ENCODE results near the gene MC1R.

MC1R gene

DNA sequence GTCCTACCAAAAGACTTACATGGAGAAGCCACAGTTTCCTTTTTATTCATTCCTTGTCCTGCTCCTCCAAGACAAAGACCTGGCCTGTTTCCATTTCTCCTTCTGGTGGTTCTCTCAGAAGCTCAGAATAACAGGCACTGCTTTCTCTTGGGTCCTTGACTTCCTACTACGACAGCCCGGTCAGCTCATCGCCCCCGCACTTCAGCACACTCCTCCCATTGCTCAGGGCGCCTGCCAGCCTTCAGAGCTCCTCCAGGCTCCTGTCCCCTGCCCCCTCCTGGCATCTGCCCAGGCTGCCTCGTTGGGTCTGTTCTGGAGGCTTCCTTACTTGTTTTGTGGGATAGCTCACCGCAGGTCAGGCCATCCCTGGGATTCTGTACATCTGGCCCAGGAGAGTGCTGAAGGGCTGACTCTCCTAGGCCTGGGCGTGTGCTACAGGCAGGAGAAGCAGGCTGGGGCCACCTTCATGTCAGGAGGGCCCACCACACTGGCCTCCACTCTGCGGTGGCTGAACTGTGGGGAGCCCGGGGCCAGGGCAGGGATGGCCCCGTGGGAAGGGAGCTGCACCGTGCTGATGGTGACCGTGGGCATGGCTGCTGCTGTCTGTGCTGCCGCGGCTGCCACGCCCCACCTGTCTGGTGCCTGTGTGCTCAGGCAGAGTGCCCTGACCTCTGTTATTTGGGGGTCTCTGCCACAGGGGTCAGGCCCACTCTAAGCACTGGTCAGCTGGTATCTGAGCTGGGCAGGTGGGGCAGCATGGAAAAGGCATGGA, 27.6 kb upstream of the MC1R start:
- DNase-seq (ENCODE audit: low read depth), result no peak
- TF ChIP-seq, protein P1, sequence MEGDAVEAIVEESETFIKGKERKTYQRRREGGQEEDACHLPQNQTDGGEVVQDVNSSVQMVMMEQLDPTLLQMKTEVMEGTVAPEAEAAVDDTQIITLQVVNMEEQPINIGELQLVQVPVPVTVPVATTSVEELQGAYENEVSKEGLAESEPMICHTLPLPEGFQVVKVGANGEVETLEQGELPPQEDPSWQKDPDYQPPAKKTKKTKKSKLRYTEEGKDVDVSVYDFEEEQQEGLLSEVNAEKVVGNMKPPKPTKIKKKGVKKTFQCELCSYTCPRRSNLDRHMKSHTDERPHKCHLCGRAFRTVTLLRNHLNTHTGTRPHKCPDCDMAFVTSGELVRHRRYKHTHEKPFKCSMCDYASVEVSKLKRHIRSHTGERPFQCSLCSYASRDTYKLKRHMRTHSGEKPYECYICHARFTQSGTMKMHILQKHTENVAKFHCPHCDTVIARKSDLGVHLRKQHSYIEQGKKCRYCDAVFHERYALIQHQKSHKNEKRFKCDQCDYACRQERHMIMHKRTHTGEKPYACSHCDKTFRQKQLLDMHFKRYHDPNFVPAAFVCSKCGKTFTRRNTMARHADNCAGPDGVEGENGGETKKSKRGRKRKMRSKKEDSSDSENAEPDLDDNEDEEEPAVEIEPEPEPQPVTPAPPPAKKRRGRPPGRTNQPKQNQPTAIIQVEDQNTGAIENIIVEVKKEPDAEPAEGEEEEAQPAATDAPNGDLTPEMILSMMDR (conservative IDR thresholded peaks at IDR 0.05; ENCODE audit: low read length), result no peak
- no peak overlapping the region for H3K4me3 ChIP-seq (ENCODE audit: low read length)

DNA sequence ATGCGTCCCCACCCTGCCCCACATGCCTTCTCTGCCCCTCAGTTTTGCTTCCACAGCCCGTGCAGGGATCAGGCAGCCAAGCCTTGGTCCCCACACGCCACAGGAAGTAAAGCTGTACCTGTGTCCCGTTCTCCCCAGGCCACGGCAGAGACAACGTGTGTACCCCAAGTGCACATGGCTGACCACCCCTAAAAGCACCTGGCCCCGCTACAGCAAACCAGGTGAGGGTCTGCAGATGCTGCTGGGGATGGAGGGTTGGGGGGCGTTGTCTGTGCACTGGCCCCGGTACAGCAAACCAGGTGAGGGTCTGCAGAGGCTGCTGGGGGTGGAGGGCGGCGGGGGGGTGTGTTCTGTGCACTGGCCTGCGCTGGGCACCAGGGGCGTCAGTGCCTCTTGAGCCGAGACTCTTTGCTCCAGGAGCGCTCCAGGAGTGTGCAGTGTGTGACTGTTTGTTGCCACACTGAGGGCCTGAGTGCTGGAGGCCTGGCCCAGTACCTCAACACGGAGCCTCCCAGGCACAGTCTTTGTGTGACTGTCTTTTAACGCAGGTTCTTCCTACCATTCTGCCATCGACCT, 26.5 kb upstream of the MC1R start:
- no peak overlapping the region for H3K4me3 ChIP-seq (ENCODE audit: low read length)
- TF ChIP-seq, protein P1 (conservative IDR thresholded peaks at IDR 0.05; ENCODE audit: low read length), result no peak
- no peak for DNase-seq (ENCODE audit: low read depth)

DNA sequence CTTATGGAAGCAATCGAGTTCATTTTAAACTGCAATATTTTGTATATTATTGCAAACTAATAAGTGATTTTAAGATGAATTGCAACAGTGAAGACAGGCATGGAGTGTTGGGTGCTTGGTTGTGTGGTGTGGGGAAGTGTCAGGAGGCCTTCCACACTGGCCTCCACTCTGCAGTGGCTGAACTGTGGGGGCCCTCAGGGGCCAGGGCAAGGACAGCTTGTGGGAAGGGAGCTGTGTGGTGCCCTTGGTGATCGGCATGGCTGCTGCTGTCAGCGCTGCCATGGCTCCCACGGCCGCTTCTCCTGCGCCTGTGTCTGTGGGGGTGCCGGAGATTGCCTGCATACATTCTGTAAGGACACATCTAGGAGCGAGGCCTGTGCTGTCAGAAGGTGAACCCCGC, 26.0 kb upstream of the MC1R start:
- DNase-seq (ENCODE audit: low read depth), result no peak
- no peak overlapping the region for H3K4me3 ChIP-seq (ENCODE audit: low read length)
- TF ChIP-seq, protein P1 (conservative IDR thresholded peaks at IDR 0.05; ENCODE audit: low read length), result no peak

DNA sequence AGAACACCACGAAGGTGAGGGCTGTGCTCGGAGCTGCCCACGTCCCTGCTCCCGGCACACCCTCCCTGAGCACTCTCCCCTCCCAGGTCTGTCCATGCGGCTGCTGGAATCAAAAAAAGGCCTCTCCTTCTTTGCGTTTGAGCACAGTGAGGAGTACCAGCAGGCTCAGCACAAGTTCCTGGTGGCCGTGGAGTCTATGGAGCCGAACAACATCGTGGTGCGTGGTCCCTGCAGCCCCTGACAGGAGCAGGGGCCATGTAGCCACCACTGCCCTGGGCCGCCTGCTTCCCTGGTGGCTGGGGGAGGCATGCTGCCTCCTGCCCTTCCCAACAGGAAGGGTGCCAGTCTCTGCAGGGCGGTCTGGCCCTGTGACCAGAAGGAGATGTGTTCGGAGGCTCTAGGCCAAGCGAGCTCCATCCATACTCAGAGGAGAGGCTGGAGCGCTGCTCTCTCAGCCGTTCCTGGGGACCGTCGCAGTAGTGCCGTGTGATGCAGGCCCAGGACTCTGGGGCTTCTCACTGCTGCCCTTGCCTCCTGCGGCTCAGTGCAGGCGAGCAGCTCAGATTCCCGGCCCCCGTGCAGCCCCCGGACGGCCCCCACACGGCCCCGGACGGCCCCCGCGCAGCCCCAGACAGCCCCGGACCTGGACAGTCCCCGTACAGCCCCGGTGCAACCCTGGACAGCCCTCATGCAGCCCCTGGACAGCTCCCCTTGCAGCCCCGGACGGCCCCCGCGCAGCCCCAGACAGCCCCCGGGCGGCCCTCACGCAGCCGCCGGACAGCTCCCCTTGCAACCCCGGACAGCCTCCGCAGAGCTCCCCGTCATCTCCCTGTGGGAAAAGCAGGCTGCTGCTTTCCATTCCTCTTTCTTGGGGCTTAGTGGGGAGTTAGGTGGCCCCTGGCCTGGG, 24.8 kb upstream of the MC1R start:
- H3K4me3 ChIP-seq (ENCODE audit: low read length), result no peak overlapping the region
- TF ChIP-seq, protein P1 (conservative IDR thresholded peaks at IDR 0.05; ENCODE audit: low read length), result no peak
- no peak for DNase-seq (ENCODE audit: low read depth)

DNA sequence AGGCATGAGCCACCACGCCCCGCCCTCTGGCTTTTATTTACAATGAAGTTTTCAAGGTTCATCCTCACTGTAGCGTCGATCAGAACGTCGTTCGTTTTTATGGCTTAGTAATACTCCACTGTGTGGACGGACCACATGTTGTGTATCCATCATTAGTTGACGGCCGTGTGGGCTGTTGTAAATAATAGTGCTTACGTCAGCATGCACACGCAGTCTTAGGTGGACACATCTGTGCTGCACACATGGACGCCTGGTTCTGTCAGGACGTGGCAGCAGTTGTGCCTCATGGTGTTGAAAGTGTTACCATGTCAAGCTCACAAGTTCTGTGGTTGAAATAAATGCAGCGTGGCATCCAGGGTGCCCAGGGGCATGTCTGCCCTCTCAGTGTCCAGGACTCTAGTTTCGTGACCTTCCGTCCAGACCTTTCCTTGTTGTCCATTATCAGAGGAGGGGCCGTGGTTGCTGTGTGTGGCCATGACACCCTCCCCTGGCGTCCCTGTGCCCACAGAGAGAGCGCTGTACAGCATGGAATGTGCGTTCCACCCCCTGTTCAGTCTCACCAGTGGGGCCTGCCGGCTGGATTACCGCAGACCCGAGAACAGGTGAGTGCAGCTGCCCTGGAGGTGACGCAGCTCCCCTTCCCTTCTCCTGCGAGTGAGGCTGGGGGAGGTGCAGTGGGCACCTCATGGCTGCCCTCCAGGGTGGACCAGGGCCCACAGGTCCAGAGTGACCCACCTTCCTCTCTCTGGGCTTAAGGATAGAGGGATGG, 23.0 kb upstream of the MC1R start:
- H3K4me3 ChIP-seq (ENCODE audit: low read length), result no peak overlapping the region
- no peak for DNase-seq (ENCODE audit: low read depth)
- TF ChIP-seq, protein P1 (conservative IDR thresholded peaks at IDR 0.05; ENCODE audit: low read length), result no peak

DNA sequence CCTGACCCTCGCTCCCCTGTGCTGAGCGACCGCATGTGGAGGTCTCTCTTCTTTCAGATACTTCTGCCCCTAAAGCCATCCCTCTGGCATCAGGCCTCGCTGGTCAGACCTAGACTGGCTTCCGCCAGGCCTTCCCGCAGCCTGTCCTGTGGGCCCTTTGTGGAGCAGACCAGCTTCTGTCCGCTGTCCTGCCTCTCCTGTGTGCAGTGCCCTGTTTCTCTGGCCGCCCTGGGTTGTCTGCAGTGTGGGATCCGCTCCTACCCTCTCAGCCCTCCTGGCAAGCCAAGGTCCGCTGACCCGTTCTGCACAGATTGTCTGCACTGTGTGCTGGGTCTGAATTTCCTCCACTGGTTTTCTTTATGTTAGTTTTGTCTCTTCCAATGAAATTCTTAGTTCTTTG, 21.5 kb upstream of the MC1R start:
- no peak for DNase-seq (ENCODE audit: low read depth)
- TF ChIP-seq, protein P1 (conservative IDR thresholded peaks at IDR 0.05; ENCODE audit: low read length), result no peak

More for the DNA sequence above, 21.5 kb upstream of the MC1R start:
- no peak overlapping the region for H3K4me3 ChIP-seq (ENCODE audit: low read length)

Measured in AG10803 (cell line).